Fibroblast of lung (primary cell): Measurements from ENCODE around the gene RNASEH2A.

Experiments
- EZH2 ChIP-seq: IDR thresholded peaks from 2 replicates; pipeline ENCODE4 v1.5.1; 2012; ENCODE audit warnings: low read length, control low read depth, mild to moderate bottlenecking; ENCODE audit errors: missing control alignments
- TF ChIP-seq, protein P1 (sequence below), 2 donors: IDR thresholded peaks in 1 of 2; conservative IDR thresholded peaks in 1 of 2; 1 replicate in 1 of 2; 2 replicates in 1 of 2; pipeline ENCODE4 v1.5.1; 2011 to 2012; ENCODE audit warnings: low read length in 2 of 2, control low read depth in 1 of 2, inconsistent platforms in 1 of 2, low read depth in 1 of 2, mild to moderate bottlenecking in 1 of 2

DNA sequence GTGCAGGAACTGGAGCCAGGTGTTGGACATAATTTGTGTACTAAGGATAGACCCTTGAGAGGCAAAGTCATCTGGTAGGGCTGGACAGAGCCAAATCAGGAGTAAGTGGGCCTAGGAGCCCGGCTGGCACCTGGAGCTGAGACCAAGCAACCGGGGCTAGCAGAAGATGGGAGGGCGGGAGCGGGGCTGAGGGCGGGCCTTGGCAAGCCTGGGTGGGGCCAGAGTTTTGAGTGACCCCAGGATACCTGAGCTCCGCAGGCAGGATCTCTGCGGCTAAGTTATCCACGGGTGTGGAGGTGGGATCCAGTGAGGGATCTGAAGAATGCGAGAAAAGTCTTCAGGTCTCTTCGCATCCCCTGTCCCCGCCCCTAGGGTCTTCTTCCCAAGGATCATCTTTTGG lies 39.2 kb upstream of the RNASEH2A start:
- TF ChIP-seq, protein P1, sequence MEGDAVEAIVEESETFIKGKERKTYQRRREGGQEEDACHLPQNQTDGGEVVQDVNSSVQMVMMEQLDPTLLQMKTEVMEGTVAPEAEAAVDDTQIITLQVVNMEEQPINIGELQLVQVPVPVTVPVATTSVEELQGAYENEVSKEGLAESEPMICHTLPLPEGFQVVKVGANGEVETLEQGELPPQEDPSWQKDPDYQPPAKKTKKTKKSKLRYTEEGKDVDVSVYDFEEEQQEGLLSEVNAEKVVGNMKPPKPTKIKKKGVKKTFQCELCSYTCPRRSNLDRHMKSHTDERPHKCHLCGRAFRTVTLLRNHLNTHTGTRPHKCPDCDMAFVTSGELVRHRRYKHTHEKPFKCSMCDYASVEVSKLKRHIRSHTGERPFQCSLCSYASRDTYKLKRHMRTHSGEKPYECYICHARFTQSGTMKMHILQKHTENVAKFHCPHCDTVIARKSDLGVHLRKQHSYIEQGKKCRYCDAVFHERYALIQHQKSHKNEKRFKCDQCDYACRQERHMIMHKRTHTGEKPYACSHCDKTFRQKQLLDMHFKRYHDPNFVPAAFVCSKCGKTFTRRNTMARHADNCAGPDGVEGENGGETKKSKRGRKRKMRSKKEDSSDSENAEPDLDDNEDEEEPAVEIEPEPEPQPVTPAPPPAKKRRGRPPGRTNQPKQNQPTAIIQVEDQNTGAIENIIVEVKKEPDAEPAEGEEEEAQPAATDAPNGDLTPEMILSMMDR (conservative IDR thresholded peaks at IDR 0.05 in 1 of 2, IDR thresholded peaks at IDR 0.05 in 1 of 2; ENCODE audit: low read depth in 1 of 2, low read length in 2 of 2), result no peak
- no peak for TF ChIP-seq EZH2
